PC-9 (cell line): ENCODE results near the gene FSCB. TPM values are rescaled to one million over a fixed set of nuclear protein-coding genes. Genes with fewer than 3 reads are reported as not detected.

Experiments used
- BruUV-seq: library from RNA; stranded (reverse); fragments of 400-500 nt; replicated peaks from 2 replicates; lab custom pipeline; 2021; lab: Mats Ljungman, UMichigan
- CTCF ChIA-PET: fragments of 300-600 bp; sonication (Branson Sonifier 250); formaldehyde crosslinking; loops from one replicate; lab custom pipeline; 2022; ENCODE audit warnings: antibody characterized with exemption; lab: Charles Lee
- POLR2A ChIA-PET: fragments of 300-600 bp; sonication (Branson Sonifier 250); formaldehyde crosslinking; loops from one replicate; lab custom pipeline; 2022; ENCODE audit warnings: antibody characterized with exemption; ENCODE audit not compliant: unreplicated experiment; lab: Charles Lee
- DNase-seq, 2 experiments: peaks; one replicate each; pipeline versions ENCODE4 v3.0.0 to v3.0.0-alpha.2; 2015 to 2022; ENCODE audit warnings: mixed read lengths in 1 of 2
- H2AFZ ChIP-seq: fragments of 200-600 bp; sonication (generic); 2 replicates; pipeline ENCODE4 v1.8.1; 2017; ENCODE audit warnings: antibody characterized with exemption
- H3F3A ChIP-seq: fragments of 200-600 bp; sonication (generic); 2 replicates; pipeline ENCODE4 v1.8.1; 2017; ENCODE audit warnings: antibody characterized with exemption, mild to moderate bottlenecking, low read depth; ENCODE audit not compliant: insufficient read depth
- H3K27ac ChIP-seq: fragments of 200-600 bp; sonication (generic); 2 replicates; pipeline ENCODE4 v1.6.1; 2016; ENCODE audit warnings: mixed run types
- H3K27me3 ChIP-seq: fragments of 200-600 bp; sonication (generic); 2 replicates; pipeline ENCODE4 v1.6.1; 2016; ENCODE audit warnings: low read depth, mixed run types; ENCODE audit not compliant: insufficient read depth
- H3K36me3 ChIP-seq: fragments of 200-600 bp; sonication (generic); 2 replicates; pipeline ENCODE4 v1.6.1; 2016; ENCODE audit warnings: low read depth, mixed run types
- H3K4me1 ChIP-seq: fragments of 200-600 bp; sonication (generic); replicated peaks from 2 replicates; pipeline ENCODE4 v1.6.1; 2016; ENCODE audit warnings: mixed run types; ENCODE audit not compliant: insufficient read depth
- H3K4me2 ChIP-seq: fragments of 200-600 bp; sonication (generic); 2 replicates; pipeline ENCODE4 v1.6.1; 2017; ENCODE audit warnings: mixed run types
- H3K4me3 ChIP-seq: fragments of 200-600 bp; sonication (generic); 2 replicates; pipeline ENCODE4 v1.6.1; 2016; ENCODE audit warnings: mixed run types
- H3K79me2 ChIP-seq: fragments of 200-600 bp; sonication (generic); 2 replicates; pipeline ENCODE4 v1.6.1; 2017; ENCODE audit warnings: low read depth, mixed run types
- H3K9me2 ChIP-seq: fragments of 200-600 bp; sonication (generic); 2 replicates; pipeline ENCODE4 v1.8.1; 2017; ENCODE audit warnings: mild to moderate bottlenecking; ENCODE audit not compliant: insufficient read depth
- H3K9me3 ChIP-seq: fragments of 200-600 bp; sonication (generic); 2 replicates; pipeline ENCODE4 v1.8.1; 2016; ENCODE audit warnings: low read depth; ENCODE audit not compliant: insufficient read depth
- H4K20me1 ChIP-seq: fragments of 200-600 bp; sonication (generic); 2 replicates; pipeline ENCODE4 v1.8.1; 2017; ENCODE audit not compliant: insufficient read depth
- EZH2 ChIP-seq: fragments of 200-600 bp; sonication (generic); IDR thresholded peaks from 2 replicates; pipeline ENCODE4 v1.8.0; 2017; ENCODE audit warnings: antibody characterized with exemption, low read depth
- intact Hi-C: fragments of 100-400 bp; cut with micrococcal nuclease; formaldehyde crosslinking; loops from one replicate; pipeline ENCODE4 v1.10.0; 2022; ENCODE audit not compliant: unreplicated experiment
- total RNA-seq: library from RNA; stranded (reverse); gene quantifications from 2 replicates; pipeline ENCODE4 v1.2.3, GENCODE V29; 2021
- TF ChIP-seq, protein P1 (sequence below): fragments of 200-600 bp; sonication (generic); conservative IDR thresholded peaks from 2 replicates; pipeline ENCODE4 v1.6.1; 2017; ENCODE audit warnings: mixed run types, antibody characterized with exemption, mild to moderate bottlenecking, moderate library complexity

FSCB gene
- total RNA-seq, 1 experiment from 2014 or later, result not detected

DNA sequence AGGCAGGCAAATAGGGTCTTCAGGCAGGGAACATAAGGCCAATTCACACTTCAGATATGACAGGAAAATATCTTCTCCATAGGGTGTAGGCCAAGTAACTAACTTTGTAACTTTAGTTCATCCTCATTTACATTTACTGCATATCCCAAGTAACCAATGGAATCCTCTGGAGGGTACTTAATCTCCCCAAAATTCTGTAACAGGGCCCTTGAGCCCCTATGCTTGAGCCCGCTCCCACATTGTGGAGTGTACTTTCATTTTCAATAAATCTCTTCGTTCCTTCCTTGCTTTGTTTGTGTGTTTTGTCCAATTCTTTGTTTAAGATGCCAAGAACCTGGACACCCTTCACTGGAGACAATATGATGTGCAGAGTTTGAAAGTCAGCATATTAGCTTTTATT lies 45.3 kb downstream of the FSCB start:
- TF ChIP-seq EZH2, result no peak
- TF ChIP-seq, protein P1, sequence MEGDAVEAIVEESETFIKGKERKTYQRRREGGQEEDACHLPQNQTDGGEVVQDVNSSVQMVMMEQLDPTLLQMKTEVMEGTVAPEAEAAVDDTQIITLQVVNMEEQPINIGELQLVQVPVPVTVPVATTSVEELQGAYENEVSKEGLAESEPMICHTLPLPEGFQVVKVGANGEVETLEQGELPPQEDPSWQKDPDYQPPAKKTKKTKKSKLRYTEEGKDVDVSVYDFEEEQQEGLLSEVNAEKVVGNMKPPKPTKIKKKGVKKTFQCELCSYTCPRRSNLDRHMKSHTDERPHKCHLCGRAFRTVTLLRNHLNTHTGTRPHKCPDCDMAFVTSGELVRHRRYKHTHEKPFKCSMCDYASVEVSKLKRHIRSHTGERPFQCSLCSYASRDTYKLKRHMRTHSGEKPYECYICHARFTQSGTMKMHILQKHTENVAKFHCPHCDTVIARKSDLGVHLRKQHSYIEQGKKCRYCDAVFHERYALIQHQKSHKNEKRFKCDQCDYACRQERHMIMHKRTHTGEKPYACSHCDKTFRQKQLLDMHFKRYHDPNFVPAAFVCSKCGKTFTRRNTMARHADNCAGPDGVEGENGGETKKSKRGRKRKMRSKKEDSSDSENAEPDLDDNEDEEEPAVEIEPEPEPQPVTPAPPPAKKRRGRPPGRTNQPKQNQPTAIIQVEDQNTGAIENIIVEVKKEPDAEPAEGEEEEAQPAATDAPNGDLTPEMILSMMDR, result no peak
- Histone ChIP-seq H3K27ac (no peak overlapping the region), H3K27me3 (no peaks in the 10 kb centered on the region), H3K4me3 (no peak overlapping the region), H2AFZ (no peak overlapping the region), H3K4me1 (no peaks in the 10 kb centered on the region), H3F3A (no peaks in the 10 kb centered on the region), H3K79me2 (no peaks in the 10 kb centered on the region), H4K20me1 (no peaks in the 10 kb centered on the region), H3K36me3 (no peaks in the 10 kb centered on the region), H3K9me2 (no peaks in the 10 kb centered on the region), H3K4me2 (no peak overlapping the region), H3K9me3 (no peaks in the 10 kb centered on the region)
- intact Hi-C loops, result no loop called here
- ChIA-PET CTCF (no interaction called here), POLR2A (no interaction called here)
- DNase-seq, result no peak
- no TSS peak for BruUV-seq
